Measurements from ENCODE around the gene PRUNE2.
"Not testable (repeated sequence)": the region's sequence is repeated elsewhere in the genome, so short reads cannot be mapped to it uniquely, and the experiment has no call there.

- not testable (repeated sequence) for TF ChIP-seq ZNF274 (IDR thresholded peaks at IDR 0.05; ENCODE audit: low read depth, low read length); SUZ12 (IDR thresholded peaks at IDR 0.05; ENCODE audit: extremely low read depth, insufficient read depth, insufficient read length)
These were observed 239.9 kb downstream of the PRUNE2 start for GRCh38 chr9:76665966-76666365.

Measured in NT2/D1 (cell line).